PC-3 (cell line): Measurements from ENCODE around the gene CYP19A1. TPM values are rescaled to one million over a fixed set of nuclear protein-coding genes. Genes with fewer than 3 reads are reported as not detected.

Experiments
- ATAC-seq: fragments of 200-7000 bp; cut with Tn5 transposase; 2 replicates; pipeline ENCODE4 v1.9.1; 2020; ENCODE audit warnings: mild to moderate bottlenecking, moderate library complexity
- BruUV-seq: library from RNA; stranded (reverse); fragments of 400-500 nt; replicated peaks from 2 replicates; lab custom pipeline; 2021; lab: Mats Ljungman, UMichigan
- CTCF ChIA-PET: fragments of 300-600 bp; sonication (Branson Sonifier 250); formaldehyde crosslinking; loops from one replicate; lab custom pipeline; 2022; ENCODE audit warnings: antibody characterized with exemption; lab: Charles Lee
- POLR2A ChIA-PET: fragments of 300-600 bp; sonication (Branson Sonifier 250); formaldehyde crosslinking; loops from one replicate; lab custom pipeline; 2022; ENCODE audit warnings: antibody characterized with exemption; ENCODE audit not compliant: unreplicated experiment; lab: Charles Lee
- DNase-seq: peaks from one replicate; pipeline ENCODE4 v3.0.0-alpha.2; 2015
- H2AFZ ChIP-seq: fragments of 300-600 bp; sonication (generic); 2 replicates; pipeline ENCODE4 v1.6.0; 2016; ENCODE audit warnings: antibody characterized with exemption, low read length
- H3F3A ChIP-seq: fragments of 300-600 bp; sonication (generic); one replicate; pipeline ENCODE4 v1.6.0; 2017; ENCODE audit warnings: antibody characterized with exemption, low read length, control low read depth, mild to moderate bottlenecking; ENCODE audit not compliant: unreplicated experiment
- H3K27ac ChIP-seq: fragments of 300-600 bp; sonication (generic); 2 replicates; pipeline ENCODE4 v1.5.1; 2016; ENCODE audit warnings: mild to moderate bottlenecking, low read length
- H3K27me3 ChIP-seq: fragments of 300-600 bp; sonication (generic); 2 replicates; pipeline ENCODE4 v1.6.1; 2016; ENCODE audit warnings: low read length, mixed read lengths
- H3K36me3 ChIP-seq: fragments of 300-600 bp; sonication (generic); 2 replicates; pipeline ENCODE4 v1.6.1; 2016; ENCODE audit warnings: low read depth, mixed run types, low read length, mixed read lengths
- H3K4me1 ChIP-seq: fragments of 300-600 bp; sonication (generic); 2 replicates; pipeline ENCODE4 v1.5.1; 2016; ENCODE audit warnings: low read length; ENCODE audit not compliant: insufficient read depth
- H3K4me2 ChIP-seq: fragments of 300-600 bp; sonication (generic); 2 replicates; pipeline ENCODE4 v1.6.0; 2016; ENCODE audit warnings: low read length
- H3K4me3 ChIP-seq: fragments of 300-600 bp; sonication (generic); 2 replicates; pipeline ENCODE4 v1.5.1; 2016; ENCODE audit warnings: mild to moderate bottlenecking, low read length, mixed read lengths
- H3K79me2 ChIP-seq: fragments of 300-600 bp; sonication (generic); 2 replicates; pipeline ENCODE4 v1.6.1; 2017; ENCODE audit warnings: low read length, mixed read lengths
- H3K9ac ChIP-seq: fragments of 300-600 bp; sonication (generic); 2 replicates; pipeline ENCODE4 v1.6.0; 2016; ENCODE audit warnings: mild to moderate bottlenecking, low read length
- H3K9me2 ChIP-seq: fragments of 300-600 bp; sonication (generic); replicated peaks from 2 replicates; pipeline ENCODE4 v1.6.1; 2016; ENCODE audit warnings: mixed run types, low read length, mixed read lengths
- H3K9me3 ChIP-seq: fragments of 300-600 bp; sonication (generic); 2 replicates; pipeline ENCODE4 v1.6.1; 2016; ENCODE audit warnings: low read length, mixed read lengths
- H4K20me1 ChIP-seq: fragments of 300-600 bp; sonication (generic); 2 replicates; pipeline ENCODE4 v1.6.1; 2016; ENCODE audit warnings: low read length, mixed read lengths
- CTCF ChIP-seq: fragments of 300-600 bp; sonication (generic); conservative IDR thresholded peaks from 2 replicates; pipeline ENCODE4 v1.5.1; 2017; ENCODE audit warnings: antibody characterized with exemption, low read depth, mild to moderate bottlenecking, low read length
- EZH2 ChIP-seq: fragments of 300-600 bp; sonication (generic); IDR thresholded peaks from one replicate; pipeline ENCODE4 v1.6.1; 2017; ENCODE audit warnings: antibody characterized with exemption, mild to moderate bottlenecking, low read length; ENCODE audit not compliant: unreplicated experiment
- EZH2phosphoT487 ChIP-seq: fragments of 300-600 bp; sonication (generic); IDR thresholded peaks from 2 replicates; pipeline ENCODE4 v1.6.1; 2018; ENCODE audit warnings: mild to moderate bottlenecking, antibody characterized with exemption, low read length, borderline replicate concordance
- intact Hi-C: fragments of 100-400 bp; cut with micrococcal nuclease; formaldehyde crosslinking; loops from 2 replicates; pipeline ENCODE4 v1.9.0; 2023
- total RNA-seq: library from RNA; depleted of rRNA; stranded (reverse); fragments of >200 nt; gene quantifications from 2 replicates; pipeline ENCODE4 v1.2.3, GENCODE V29; 2014

CYP19A1 gene
- total RNA-seq, 1 experiment from 2014 or later, result not detected

GRCh38 chr15:51251556-51251955 lies 86.8 kb downstream of the CYP19A1 start:
- Histone ChIP-seq H3K27me3 (peaks cover 9% of the 10 kb centered on the region; the same call in 1 of the 2 replicates), H3K27ac (no peak overlapping the region), H4K20me1 (no peaks in the 10 kb centered on the region), H3K4me3 (no peak overlapping the region), H3K9ac (no peak overlapping the region), H3K79me2 (no peaks in the 10 kb centered on the region), H3K9me3 (no peaks in the 10 kb centered on the region), H3K4me2 (no peak overlapping the region), H2AFZ (no peak overlapping the region), H3K36me3 (no peaks in the 10 kb centered on the region), H3K4me1 (no peaks in the 10 kb centered on the region), H3K9me2 (no peaks in the 10 kb centered on the region), H3F3A (no peaks in the 10 kb centered on the region)
- ChIA-PET CTCF (no interaction called here), POLR2A (interaction anchor here (0.6 kb wide), 1 partner anchor 182 kb away, joined by 3 read pairs; no protein-coding TSS in a partner anchor)
- BruUV-seq, result no TSS peak
- ATAC-seq (no peak), DNase-seq (no peak)
- TF ChIP-seq EZH2 (no peak), CTCF (no peak), EZH2phosphoT487 (no peak)
- intact Hi-C loops, result no loop called here

GRCh38 chr15:51250217-51251011 lies 88.0 kb downstream of the CYP19A1 start:
- POLR2A ChIA-PET, result no interaction called here
- H3K79me2 ChIP-seq, result no peaks in the 10 kb centered on the region

More at GRCh38 chr15:51250217-51251011, 88.0 kb downstream of the CYP19A1 start:
- DNase-seq (no peak), ATAC-seq (no peak)
- Histone ChIP-seq H3K36me3 (no peaks in the 10 kb centered on the region), H3K9me3 (no peaks in the 10 kb centered on the region), H3K27ac (no peak overlapping the region), H2AFZ (no peak overlapping the region), H3K9ac (no peak overlapping the region), H3K9me2 (no peaks in the 10 kb centered on the region), H3K4me1 (no peaks in the 10 kb centered on the region), H3K4me2 (no peak overlapping the region), H3K4me3 (no peak overlapping the region), H3F3A (no peaks in the 10 kb centered on the region), H4K20me1 (no peaks in the 10 kb centered on the region), H3K27me3 (peaks cover 9% of the 10 kb centered on the region; the same call in 1 of the 2 replicates)
- TF ChIP-seq EZH2, result no peak
- TF ChIP-seq CTCF, result no peak
- TF ChIP-seq EZH2phosphoT487, result no peak
- CTCF ChIA-PET, result no interaction called here
- BruUV-seq, result no TSS peak
- intact Hi-C loops, result no loop called here
